OCI-LY1 (cell line): Measurements from ENCODE around the gene DLL4.

ENCODE experiments used
- H2AFZ ChIP-seq: fragments of 200-600 bp; sonication (generic), shearing (Covaris generic); 2 replicates; pipeline ENCODE4 v1.6.0; 2014; ENCODE audit warnings: antibody characterized with exemption, mild to moderate bottlenecking, low read length
- H3F3A ChIP-seq: fragments of 200-600 bp; sonication (generic), shearing (Covaris generic); 2 replicates; pipeline ENCODE4 v1.6.0; 2014; ENCODE audit warnings: mild to moderate bottlenecking, antibody characterized with exemption, low read length, moderate library complexity; ENCODE audit not compliant: insufficient read depth
- H3K27ac ChIP-seq: fragments of 200-600 bp; sonication (generic); 2 replicates; pipeline ENCODE4 v1.5.1; 2014; ENCODE audit warnings: low read length, mixed run types, mild to moderate bottlenecking, low read depth; ENCODE audit not compliant: poor library complexity, severe bottlenecking
- H3K27me3 ChIP-seq: fragments of 200-600 bp; sonication (generic); 2 replicates; pipeline ENCODE4 v1.6.0; 2014; ENCODE audit warnings: antibody characterized with exemption, mild to moderate bottlenecking, low read length, moderate library complexity; ENCODE audit not compliant: insufficient read depth
- H3K36me3 ChIP-seq: fragments of 200-600 bp; sonication (generic); 2 replicates; pipeline ENCODE4 v1.6.1; 2014; ENCODE audit warnings: mild to moderate bottlenecking, antibody characterized with exemption, low read length, moderate library complexity, mixed read lengths; ENCODE audit not compliant: insufficient read depth
- H3K4me1 ChIP-seq: fragments of 200-600 bp; sonication (generic); 2 replicates; pipeline ENCODE4 v1.5.1; 2014; ENCODE audit warnings: mild to moderate bottlenecking, low read length, moderate library complexity; ENCODE audit not compliant: insufficient read depth, severe bottlenecking
- H3K4me2 ChIP-seq: fragments of 200-600 bp; sonication (generic), shearing (Covaris generic); 2 replicates; pipeline ENCODE4 v1.6.1; 2014; ENCODE audit warnings: low read length
- H3K4me3 ChIP-seq: fragments of 200-600 bp; sonication (generic); 2 replicates; pipeline ENCODE4 v1.5.1; 2014; ENCODE audit warnings: low read length, low read depth, mild to moderate bottlenecking, mixed read lengths; ENCODE audit not compliant: poor library complexity, severe bottlenecking
- H3K79me2 ChIP-seq: fragments of 200-600 bp; shearing (Covaris generic); 2 replicates; pipeline ENCODE4 v1.6.1; 2016; ENCODE audit warnings: mixed run types, low read length, mixed read lengths; ENCODE audit not compliant: insufficient read depth
- H3K9ac ChIP-seq: fragments of 200-600 bp; sonication (generic), shearing (Covaris generic); 2 replicates; pipeline ENCODE4 v1.6.1; 2014; ENCODE audit warnings: mild to moderate bottlenecking, low read length, mixed read lengths
- H3K9me2 ChIP-seq: fragments of 200-600 bp; sonication (generic), shearing (Covaris generic); 2 replicates; pipeline ENCODE4 v1.6.1; 2014; ENCODE audit warnings: low read depth, mild to moderate bottlenecking, low read length, mixed read lengths
- H3K9me3 ChIP-seq: fragments of 200-600 bp; shearing (Covaris generic); 2 replicates; pipeline ENCODE4 v1.6.1; 2014; ENCODE audit warnings: low read length, mixed read lengths
- H4K20me1 ChIP-seq: fragments of 200-600 bp; sonication (generic), shearing (Covaris generic); 2 replicates; pipeline ENCODE4 v1.6.0; 2016; ENCODE audit warnings: mild to moderate bottlenecking, low read length; ENCODE audit not compliant: insufficient read depth
- EZH2 ChIP-seq: fragments of 200-600 bp; sonication (generic), shearing (Covaris generic); IDR thresholded peaks from 2 replicates; pipeline ENCODE4 v1.8.0; 2017; ENCODE audit warnings: borderline replicate concordance, mixed run types, mild to moderate bottlenecking, antibody characterized with exemption, low read length, moderate library complexity, mixed read lengths
- TF ChIP-seq, protein P1 (sequence below): fragments of 200-600 bp; sonication (generic), shearing (Covaris generic); IDR thresholded peaks from 2 replicates; pipeline ENCODE4 v1.5.1; 2017; ENCODE audit warnings: mild to moderate bottlenecking, antibody characterized with exemption, low read length, moderate library complexity, mixed read lengths

Gene DLL4

DNA sequence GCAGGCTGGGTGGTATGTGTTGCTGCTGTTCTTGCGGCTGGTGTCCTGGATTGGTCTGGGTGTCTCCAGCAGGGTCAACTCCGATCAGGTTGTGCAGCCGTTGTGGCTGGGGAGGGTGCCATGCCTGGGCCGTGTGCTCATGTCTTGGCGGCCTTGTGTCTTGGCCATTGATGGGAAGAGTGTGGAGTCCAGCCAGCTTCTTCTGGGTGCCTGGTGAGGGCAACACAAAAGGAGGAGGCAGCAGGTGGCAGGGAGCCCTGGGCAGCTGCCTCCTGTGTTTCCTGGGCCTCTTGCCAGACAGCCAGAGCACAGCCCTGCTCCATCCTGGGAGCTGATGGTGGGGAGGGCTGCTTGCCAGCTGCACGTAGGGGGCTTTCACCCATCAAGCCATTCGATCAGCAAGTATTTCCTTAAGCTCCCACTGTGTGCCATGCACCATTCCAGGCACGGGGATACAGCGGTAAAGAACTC is 28.5 kb downstream of the DLL4 start:
- H4K20me1 ChIP-seq = no peaks in the 10 kb centered on the region
- TF ChIP-seq, protein P1, sequence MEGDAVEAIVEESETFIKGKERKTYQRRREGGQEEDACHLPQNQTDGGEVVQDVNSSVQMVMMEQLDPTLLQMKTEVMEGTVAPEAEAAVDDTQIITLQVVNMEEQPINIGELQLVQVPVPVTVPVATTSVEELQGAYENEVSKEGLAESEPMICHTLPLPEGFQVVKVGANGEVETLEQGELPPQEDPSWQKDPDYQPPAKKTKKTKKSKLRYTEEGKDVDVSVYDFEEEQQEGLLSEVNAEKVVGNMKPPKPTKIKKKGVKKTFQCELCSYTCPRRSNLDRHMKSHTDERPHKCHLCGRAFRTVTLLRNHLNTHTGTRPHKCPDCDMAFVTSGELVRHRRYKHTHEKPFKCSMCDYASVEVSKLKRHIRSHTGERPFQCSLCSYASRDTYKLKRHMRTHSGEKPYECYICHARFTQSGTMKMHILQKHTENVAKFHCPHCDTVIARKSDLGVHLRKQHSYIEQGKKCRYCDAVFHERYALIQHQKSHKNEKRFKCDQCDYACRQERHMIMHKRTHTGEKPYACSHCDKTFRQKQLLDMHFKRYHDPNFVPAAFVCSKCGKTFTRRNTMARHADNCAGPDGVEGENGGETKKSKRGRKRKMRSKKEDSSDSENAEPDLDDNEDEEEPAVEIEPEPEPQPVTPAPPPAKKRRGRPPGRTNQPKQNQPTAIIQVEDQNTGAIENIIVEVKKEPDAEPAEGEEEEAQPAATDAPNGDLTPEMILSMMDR = no peak
- no peak for TF ChIP-seq EZH2
- no peak overlapping the region for H3K27ac ChIP-seq
- H3K9me3 ChIP-seq = no peaks in the 10 kb centered on the region
- no peaks in the 10 kb centered on the region for H3K79me2 ChIP-seq
- peaks cover 21% of the 10 kb centered on the region for H3K4me1 ChIP-seq
- H3K4me3 ChIP-seq = no peak overlapping the region
- no peaks in the 10 kb centered on the region; the same call in 1 of the 2 replicates for H3K36me3 ChIP-seq
- H3K9ac ChIP-seq = no peak overlapping the region
- H3F3A ChIP-seq = no peaks in the 10 kb centered on the region
- no peak overlapping the region for H3K4me2 ChIP-seq
- no peaks in the 10 kb centered on the region for H3K27me3 ChIP-seq
- H2AFZ ChIP-seq = no peak overlapping the region
- no peaks in the 10 kb centered on the region for H3K9me2 ChIP-seq

DNA sequence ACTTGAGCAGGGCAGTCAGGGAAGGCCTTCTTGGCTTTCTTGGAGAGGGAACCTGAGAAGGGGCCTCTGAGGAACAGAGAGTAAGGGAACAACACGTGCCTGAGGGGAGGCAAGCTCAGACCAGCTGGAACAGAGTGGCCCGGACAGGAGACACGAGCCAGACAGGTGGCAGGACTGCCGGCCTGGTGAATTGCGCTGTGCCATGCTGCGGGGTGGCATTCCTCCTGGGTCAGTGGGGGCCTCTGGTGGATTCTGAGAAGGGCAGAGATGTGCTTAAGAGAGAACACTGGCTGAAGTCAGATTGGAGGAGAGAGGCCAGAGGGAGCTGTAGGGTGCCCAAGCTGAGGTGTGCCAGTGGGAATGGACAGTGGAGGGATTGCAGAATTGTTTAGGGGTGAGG is 29.0 kb downstream of the DLL4 start:
- Histone ChIP-seq H3F3A (no peaks in the 10 kb centered on the region), H3K36me3 (no peaks in the 10 kb centered on the region; the same call in 1 of the 2 replicates), H3K27me3 (no peaks in the 10 kb centered on the region), H4K20me1 (no peaks in the 10 kb centered on the region), H3K4me2 (no peak overlapping the region), H3K9me3 (no peaks in the 10 kb centered on the region), H3K9me2 (no peaks in the 10 kb centered on the region), H3K79me2 (no peaks in the 10 kb centered on the region), H3K4me3 (no peak overlapping the region), H2AFZ (no peak overlapping the region), H3K9ac (no peak overlapping the region), H3K4me1 (peaks cover 18% of the 10 kb centered on the region), H3K27ac (no peak overlapping the region)
- no peak for TF ChIP-seq EZH2
- TF ChIP-seq, protein P1 = no peak

DNA sequence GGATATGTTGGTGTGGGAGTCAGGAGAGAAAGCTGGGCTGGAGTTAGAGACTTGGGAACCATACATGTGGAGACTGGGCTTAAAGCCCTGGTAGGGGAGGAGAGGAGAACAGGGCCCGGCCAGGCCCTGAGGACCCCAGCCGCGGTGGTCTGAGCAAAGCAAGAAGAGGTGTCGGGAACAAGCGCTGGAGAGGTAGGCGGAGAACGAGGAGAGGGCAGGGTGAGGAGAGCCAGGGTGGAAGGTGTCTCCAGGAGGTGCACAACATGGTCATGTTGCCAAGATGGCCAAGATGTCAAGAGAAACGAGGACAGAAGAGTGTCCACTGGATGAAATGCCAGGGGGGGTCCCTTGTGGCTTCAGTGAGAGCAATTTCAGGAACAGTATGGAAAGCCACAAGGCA is 29.6 kb downstream of the DLL4 start:
- Histone ChIP-seq H3K9me2 (no peaks in the 10 kb centered on the region), H3K4me3 (no peak overlapping the region), H3K36me3 (no peaks in the 10 kb centered on the region; the same call in 1 of the 2 replicates), H3K27me3 (no peaks in the 10 kb centered on the region), H4K20me1 (no peaks in the 10 kb centered on the region), H3K4me1 (peaks cover 15% of the 10 kb centered on the region), H3K9me3 (no peaks in the 10 kb centered on the region), H3K9ac (no peak overlapping the region), H3K79me2 (no peaks in the 10 kb centered on the region), H2AFZ (no peak overlapping the region), H3K4me2 (no peak overlapping the region), H3K27ac (no peak overlapping the region), H3F3A (no peaks in the 10 kb centered on the region)
- TF ChIP-seq, protein P1 = no peak
- TF ChIP-seq EZH2 = no peak
